ENCODE measurements around the gene TGFB2.
"Not testable (repeated sequence)": the region's sequence is repeated elsewhere in the genome, so short reads cannot be mapped to it uniquely, and the experiment has no call there.

Gene TGFB2
- 0.15 to 0.27 (median 0.23) reads per million in 4 donors for total RNA-seq

DNA sequence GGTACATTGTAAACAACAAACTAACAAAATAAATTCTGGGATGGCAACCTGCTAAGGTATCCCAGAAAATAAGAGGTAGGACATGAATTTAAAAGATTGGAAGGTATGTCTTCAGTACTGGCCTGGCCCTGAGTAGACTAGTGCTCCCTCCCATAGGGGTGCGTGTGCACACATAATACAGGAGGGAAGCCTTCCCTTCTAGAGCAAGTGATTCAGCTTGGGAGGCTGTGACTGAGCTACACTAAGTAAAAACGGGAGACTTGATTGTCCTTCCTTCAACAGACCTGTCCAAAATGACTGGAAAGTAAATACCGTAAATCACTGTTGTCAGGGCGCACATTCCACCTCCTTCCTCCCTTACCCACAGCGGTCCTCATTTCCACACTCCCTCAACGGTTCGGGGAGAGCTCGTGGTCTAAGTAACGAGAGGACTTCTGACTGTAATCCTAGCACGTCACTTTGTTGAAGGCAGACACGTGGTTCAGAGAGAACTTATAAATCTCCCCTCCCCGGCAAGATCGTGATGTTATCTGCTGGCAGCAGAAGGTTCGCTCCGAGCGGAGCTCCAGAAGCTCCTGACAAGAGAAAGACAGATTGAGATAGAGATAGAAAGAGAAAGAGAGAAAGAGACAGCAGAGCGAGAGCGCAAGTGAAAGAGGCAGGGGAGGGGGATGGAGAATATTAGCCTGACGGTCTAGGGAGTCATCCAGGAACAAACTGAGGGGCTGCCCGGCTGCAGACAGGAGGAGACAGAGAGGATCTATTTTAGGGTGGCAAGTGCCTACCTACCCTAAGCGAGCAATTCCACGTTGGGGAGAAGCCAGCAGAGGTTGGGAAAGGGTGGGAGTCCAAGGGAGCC is at the start of gene TGFB2:
TSS of gene TGFB2 (plus strand) at position 523 of the 859 bp plus-strand sequence. CDS start 1,366 bp downstream, outside the sequence.
- peak in 1 of 5 donors; percentile 6 for DNase-seq

DNA sequence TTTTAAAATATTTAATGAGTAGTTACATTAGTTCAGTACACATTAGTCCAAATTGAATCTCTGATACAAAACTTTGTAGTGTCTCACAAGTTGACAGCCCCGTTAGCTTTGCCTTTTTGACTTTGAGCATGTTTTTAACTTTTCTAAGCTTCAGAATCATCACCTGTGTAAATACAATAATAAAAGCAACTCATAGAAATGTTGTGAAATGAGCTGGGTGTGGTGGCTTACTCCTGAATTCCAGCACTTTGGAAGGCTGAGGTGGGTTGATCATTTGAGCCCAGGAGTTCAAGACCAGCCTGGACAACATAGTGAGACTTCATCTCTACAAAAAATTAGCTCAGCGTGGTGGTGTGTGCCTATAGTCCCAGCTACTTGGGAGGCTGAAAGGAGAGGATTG is 49.0 kb upstream of the TGFB2 start:
- DNase-seq = no peak

DNA sequence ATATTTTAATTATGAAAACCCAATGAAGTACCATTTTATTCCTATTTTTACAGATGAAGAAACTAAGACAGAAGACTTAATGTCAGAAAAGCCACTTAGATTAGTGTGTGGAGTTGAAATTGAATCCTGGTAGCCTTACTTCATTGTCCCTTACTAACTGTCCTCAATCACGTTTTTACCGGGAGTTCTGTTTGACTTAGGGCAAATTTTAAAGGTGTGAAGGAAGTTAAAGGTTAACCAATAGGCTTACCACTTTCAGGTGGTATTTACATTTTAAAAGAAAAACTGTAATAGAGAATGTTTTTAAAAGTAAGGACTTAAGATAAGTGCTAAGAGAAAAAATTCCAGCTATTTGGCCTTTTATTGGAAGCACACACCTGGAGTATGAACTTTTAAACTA is 47.7 kb upstream of the TGFB2 start:
- no peak for DNase-seq

DNA sequence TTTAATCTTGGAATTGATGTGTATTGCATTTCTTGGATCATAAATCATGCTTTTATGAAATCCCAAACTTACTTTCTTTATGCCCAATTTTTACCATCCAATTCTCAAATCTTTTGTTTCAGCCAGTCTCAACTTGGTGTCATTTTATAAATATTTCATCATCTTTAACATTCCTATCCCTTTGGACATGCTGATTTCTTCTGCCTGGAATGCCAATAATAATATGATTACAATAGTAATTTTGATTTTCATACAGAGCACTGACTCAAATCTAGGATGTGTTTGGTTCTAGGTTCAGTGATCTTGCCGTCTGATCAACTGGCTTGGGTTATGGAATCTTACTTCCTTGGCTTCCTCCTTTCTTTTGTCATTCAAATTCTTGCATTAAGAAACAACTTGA is 47.3 kb upstream of the TGFB2 start:
- DNase-seq = no peak

DNA sequence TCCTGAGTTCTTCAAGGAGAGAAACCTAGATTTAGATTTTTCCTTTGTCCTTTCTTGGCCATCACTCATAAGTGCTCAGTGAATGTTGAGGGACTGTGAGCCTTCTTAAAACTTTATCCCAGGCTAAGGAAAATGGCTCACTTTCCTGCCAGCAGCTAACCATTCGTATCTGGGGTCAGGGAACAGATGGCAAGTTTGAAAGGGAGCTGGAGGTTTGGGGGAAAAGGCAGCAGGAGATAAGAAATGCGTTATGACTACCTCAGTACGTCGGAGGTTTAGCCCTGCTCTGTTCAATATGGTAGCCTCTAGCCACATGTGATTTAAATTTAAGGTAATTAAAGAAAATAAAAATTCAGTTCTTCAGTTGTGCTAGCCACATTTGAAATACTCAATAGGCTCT is 46.7 kb upstream of the TGFB2 start:
- DNase-seq = no peak

DNA sequence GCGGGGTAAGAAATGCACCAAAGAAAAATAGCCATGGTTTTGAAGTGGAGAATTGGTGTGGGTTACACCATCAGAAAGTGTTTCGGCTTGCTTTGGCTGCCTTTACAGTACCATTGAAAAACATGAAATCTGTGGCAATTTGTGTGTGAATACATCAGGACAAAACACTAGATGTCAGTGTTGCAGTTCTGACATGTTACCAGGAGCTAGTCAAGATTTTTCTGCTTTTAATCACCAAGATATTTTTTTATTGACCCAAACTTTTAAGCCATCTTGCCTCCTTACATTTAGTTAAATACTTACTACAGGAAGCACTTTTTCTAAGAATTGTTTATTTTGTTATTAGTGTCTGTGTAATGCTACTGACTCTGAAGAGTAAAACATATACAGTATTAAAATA is 45.7 kb upstream of the TGFB2 start:
- peak in 1 of 5 donors; percentile 6 for DNase-seq

DNA sequence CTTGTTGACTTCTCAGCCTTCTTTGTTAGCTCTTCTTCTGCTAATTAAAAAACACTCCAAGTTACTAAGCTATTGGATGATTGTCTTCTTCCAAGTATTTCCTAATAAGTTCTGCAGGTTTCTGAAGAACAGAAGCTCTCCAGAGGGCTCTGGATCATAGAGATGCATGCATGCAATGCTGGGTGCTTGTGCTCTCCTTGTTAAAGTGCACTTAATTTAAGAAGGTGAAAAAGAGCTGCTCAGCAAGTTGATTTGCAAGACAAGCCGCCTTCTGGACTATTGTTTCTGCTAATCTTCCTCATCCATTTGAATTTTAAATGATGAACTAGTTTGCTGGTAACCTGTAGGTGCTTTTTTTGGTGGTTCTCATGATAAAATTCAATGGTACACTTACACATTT is 43.9 kb upstream of the TGFB2 start:
- DNase-seq = no peak

DNA sequence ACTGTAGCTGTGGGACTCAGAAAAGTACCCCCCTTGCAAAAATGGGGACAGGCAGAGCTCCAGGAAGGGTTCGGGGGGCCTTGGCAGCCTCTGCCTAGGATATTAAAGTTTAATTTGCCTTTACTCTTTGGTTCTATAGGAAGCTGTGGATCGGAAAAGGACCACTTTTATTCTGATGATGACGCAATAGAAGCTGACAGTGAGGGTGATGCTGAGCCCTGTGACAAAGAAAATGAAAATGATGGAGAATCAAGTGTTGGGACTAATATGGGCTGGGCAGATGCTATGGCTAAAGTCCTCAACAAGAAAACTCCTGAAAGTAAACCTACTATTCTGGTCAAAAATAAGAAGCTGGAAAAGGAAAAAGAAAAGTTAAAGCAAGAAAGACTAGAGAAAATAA is 43.0 kb upstream of the TGFB2 start:
- DNase-seq = no peak

DNA sequence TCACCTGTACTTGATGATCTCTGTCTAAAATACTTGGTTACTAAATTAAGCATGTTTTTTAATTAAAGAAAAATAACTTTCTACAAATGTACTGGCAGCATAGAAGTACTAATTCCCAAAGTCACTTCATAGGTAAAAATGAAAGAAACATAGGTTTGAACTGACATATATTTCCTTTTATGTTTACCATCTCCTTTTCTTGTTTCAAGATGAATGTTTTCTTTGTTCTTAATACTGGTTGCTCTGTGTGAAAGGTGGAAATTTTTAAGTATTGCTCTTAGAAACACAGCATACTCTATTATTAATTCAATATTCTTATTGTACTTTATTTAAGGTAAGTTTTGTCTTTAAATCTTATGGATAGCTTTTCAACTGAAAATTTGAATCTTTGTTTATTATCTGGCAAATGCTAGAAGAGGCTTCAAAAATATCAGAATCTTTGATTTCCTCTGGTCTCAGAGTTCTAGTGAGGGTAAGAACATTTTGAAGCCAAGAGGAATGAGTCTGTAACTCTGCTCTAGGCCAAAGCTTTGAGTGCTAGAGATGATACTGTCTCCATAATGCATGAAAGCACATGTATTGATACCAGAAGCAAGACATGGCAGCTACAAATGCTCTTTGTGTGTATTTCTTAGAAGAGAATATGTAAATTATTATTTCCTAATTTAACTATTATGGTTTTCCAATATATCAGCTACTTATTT is 41.8 kb upstream of the TGFB2 start:
- DNase-seq = no peak

DNA sequence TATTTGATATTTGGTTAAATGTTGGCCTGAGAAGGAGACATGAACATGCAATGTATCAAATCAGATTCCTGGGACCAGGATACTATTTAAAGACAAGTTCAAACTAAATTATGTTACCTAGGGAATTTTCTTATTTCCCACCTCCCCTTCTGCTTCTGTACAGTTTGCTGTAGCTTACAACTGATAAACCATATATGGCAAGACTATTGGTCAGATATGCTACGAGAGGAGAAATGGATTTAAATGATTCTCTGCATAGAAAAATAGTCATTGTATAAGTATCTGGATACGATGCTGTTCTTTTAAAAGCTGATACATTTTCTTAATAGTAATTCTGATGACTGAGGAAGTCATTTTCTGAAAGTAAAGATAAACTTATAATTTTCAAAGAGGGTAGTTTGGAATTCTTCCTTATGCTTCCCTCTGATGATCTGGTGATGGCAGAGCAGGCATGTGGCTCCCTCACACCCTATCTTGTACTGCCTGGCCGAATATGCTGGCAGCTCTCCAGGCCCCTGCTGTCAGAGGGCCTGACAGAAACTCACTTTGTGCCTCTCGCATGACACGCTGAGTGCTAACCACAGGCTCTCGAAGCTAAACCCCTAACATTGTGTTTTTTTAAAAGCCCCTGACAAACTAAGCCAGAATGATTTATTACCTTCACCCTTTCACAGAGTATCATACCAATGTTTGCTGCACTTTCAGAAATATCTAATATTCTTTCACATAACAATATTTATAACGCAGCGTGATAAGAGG is 40.7 kb upstream of the TGFB2 start:
- DNase-seq = no peak

DNA sequence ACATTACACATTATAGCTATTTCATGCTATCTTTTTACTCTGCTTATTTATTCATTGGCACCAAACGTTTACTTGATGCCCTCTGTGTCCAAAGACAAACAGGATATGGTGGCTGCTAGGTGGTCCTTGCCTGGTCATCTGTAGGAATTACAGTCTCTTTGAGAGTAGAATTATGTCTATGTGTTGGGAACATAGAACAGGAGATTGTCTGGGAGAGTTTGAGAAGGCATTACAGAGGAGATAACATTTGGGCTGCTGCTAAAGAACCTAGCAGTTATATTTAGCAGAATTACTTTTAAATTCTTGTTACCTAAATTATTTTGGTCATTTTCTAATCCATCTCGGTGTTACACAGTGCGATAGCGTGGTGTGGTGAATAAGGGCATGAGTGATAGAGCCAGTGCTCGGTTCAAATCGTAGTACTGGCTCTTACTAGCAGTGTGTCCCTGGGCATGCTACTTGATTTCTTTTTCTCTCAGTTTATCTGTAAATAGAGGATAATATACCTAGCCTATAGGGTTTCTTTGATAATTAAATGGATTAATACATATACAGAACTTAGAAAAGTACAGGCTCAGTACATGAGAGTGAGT is 39.6 kb upstream of the TGFB2 start:
- DNase-seq = no peak

DNA sequence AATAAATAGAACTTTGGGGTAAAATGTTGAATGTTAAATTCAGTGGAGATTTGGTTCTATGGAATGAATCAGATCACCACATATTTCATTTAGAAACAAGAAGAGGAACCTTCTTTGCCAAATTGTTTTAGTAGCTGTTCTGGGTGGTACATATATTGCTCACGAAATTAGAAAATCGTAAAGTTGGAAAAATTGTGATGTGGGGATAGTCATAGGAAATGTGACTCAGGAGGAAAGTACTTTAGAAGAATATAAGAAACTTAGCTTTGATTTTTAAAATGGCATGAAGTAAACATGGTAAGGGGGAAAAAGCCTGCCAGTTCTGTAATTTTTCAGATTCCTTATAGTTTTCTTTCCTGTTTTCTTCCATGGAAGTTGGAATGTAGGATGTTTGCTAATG is 32.6 kb upstream of the TGFB2 start:
- no peak for DNase-seq

DNA sequence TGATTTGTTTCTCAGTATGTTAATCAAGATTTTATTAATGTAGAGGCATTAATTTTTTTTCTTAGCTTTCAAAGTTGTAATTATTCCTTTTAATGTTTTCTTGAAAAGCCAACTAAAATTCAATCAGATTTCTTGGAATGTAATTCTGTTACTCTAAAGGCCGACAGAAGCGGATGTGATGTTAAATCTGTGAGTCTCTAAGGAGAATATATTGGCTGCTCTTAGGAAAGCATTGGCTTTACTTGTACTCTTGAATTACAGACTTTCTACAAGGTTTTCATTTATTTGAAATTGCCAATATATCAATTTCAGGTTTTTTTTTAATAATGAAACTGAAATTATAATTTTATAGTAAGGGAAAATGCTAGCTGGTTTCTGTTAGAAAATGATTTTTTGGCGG is 30.8 kb upstream of the TGFB2 start:
- DNase-seq = no peak

DNA sequence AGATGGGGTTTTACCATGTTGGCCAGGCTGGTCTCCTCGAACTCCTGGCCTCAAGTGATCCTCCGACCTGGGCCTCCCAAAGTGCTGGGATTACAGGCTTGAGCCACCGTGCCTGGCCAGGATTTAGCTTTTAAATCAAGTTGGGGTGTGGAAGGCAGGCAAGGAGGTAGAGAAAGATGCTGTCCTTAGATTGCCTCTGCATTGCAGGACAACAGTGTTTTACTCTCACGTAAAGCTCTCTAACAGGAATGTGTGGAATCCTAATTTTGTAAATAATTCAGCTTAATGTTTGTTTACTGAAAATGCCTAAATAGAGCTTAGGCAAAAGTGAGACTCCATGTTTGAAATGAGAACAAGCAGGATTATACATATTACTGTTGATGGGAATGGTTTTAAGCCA is 29.5 kb upstream of the TGFB2 start:
- no peak for DNase-seq

DNA sequence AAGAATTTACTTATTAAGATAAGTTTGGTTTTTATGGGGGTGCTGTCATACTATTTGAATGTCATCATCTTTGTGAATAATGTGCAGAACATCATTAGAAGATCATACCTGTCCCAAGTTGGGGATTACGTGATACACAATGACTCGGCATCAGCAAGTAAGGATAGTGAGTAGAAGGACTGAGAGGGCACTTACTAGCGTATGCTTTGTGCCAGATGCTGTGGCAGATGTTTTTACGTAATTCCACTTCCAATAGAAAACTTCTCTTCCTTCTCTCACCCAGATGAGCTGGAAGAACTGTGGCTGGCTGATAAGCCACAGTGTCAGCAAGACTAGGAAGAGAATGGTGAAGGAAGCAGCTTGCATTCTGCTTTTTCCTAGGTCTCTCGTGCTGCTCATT is 28.1 kb upstream of the TGFB2 start:
- no peak for DNase-seq

DNA sequence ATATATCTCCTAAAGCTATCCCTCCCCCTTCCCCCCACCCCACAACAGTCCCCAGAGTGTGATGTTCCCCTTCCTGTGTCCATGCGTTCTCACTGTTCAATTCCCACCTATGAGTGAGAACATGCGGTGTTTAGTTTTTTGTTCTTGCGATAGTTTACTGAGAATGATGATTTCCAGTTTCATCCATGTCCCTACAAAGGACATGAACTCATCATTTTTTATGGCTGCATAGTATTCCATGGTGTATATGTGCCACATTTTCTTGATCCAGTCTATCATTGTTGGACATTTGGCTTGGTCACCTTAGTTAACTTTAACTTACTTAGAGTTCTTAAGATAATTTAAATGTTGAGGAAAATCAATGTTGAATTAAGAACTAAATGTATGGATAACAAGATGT is 25.0 kb upstream of the TGFB2 start:
- DNase-seq = not testable (repeated sequence)

DNA sequence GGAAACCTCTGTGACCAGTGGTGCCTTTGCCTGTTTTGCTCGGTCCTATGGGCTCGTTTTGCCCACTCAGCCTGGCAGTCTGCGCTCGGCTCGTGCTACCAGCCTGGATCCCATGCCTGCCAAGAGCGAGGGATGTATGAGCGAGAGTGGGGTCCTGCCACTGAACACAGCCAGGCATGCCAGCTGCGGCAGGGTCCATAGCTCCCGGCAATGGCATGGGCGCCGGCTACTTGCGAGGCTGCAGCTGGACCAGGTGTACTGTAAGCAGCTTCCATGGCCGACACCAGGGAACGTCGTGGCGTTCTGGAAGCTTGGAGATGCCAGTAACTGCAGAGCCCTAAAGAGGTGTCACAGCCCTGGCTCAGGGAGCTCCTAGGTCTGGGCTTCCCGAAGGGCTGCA is 22.4 kb upstream of the TGFB2 start:
- no peak for DNase-seq

DNA sequence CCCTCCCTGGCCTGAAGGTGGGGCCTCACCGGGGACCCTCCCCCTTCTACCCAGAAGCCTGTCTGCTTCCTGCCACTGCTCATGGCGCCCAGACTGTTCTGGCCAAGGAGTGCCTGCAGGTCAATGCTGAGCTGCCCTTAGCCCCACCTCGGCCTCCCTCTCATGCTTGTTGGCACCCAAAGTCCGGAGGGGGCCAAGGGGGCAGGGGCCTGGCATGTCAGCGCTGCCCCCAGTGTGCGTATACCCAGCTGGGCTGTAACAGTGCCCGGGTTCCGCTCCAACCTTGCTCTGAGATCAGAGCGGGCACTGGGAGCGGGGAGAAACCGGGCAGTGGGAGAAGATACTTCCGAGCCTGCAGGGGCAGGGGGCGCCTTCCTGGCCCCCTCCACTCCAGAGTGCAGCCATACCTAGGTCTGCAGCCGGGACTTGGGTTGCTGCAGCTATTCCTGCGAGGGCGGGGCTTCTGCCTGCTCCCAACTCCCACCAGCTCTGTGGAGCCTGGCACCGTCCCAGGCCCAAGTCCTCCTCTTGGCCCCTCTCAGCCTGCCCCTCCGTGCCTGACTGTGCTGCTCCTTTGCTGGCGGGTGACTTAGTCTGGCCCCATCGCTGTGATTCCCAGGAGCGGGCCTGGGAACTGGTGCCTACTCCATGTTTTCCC is 21.4 kb upstream of the TGFB2 start:
- DNase-seq = no peak

DNA sequence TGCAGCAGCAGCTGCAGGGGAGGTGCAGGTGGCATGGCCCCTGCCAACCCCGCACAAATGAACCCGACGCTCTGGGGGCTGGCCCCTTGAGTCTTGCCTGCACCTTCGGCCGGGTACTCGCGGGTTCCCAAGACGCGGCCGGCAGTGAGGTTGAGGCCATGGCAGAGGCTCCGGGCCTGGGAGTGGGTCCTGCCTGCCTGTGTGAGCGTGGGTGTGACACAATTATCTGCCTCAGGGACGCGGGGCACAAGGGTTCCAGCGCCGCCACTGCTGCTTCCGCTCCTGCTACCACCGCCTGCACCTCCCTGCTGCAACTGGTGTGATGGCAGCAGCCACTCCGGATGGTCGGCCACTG is 20.9 kb upstream of the TGFB2 start:
- no peak for DNase-seq

DNA sequence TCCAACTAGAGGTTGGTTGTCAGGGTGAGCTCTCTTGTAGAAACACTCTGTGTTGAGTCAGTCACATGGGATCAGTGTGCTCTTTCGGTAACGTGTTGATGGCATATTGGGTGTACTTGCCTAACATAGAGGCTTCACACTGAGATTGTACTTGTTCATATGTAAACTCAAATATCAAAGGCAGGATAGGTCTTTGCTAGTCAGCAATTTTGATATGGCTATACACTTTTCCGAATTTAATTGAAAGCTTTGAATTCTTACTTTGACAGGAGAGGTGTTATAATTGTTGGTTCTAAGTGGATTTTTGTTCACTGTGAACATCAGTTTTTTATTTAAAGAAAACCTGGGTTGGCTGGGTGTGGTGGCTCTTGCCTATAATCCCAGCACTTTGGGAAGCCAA is 16.4 kb upstream of the TGFB2 start:
- no peak for DNase-seq

DNA sequence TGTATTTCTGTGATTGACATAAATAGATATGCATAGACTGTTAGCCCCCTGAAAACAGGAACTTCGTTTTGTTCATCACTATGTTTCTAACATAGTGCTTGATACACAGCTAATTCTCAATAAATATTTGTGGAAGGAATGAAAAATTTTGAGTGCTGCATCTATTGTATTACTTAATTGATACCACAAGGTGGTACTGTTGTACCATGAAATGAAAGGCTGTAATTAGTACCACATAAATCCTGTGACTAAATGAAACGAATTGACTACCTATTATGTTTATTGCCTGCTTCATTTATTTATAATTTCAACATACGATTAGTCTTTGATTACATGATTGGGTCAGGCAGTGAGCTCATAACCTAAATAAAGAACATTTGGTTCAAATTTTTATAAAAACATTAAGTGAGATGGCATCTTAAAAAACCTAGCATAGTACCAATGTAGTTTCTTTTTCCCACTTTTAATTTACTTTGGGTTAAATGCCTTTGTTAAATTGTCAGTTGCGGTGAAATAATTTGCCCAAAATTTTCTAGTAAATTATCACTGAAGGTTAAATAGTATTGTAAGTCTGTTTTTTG is 15.0 kb upstream of the TGFB2 start:
- DNase-seq = peak in 1 of 5 donors; percentile 18

DNA sequence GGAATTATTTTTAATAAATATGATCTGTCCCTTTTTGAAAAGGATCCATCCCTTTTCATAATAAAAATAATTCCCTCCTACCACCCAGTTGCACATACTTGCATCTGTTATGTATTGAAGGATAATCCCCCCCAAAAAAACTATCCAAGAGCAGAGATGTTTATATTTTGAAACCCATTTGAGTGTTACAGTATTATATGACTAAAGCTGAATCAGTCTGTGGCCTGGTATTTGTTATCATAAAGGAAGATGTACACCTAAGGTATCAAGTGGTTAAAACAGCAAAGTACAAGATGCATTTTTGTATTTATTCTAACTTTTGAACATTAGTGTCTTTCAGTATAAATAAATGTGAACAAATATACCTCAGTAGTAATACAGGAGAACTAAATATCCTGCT is 12.7 kb upstream of the TGFB2 start:
- DNase-seq = no peak
